ENCODE data around the gene RGS16.

- TF ChIP-seq EZH2 (IDR thresholded peaks at IDR 0.05; ENCODE audit: insufficient read depth, poor library complexity, severe bottlenecking) (no peak), EZH2phosphoT487 (IDR thresholded peaks at IDR 0.05; ENCODE audit: insufficient read depth, low read depth) (no peak)
Observed at GRCh38 chr1:182633031-182633430, 28.8 kb upstream of the RGS16 start.
